HG02642 (cell line): ENCODE measurements around the gene HOXC6.
A peak's percentile ranks its signal among the peaks of the same experiment; 100 is the strongest.

ENCODE experiments used
- ATAC-seq: cut with Tn5 transposase; IDR thresholded peaks from one replicate; pipeline ENCODE4 v1.9.1; 2021; ENCODE audit warnings: mild to moderate bottlenecking; ENCODE audit not compliant: unreplicated experiment, poor library complexity

HOXC6 gene

GRCh38 chr12:54028314-54029201, at the start of gene HOXC6:
TSS of gene HOXC6 (plus strand) at chr12:54028440. CDS start at chr12:54028522, 82 bp downstream.
- ATAC-seq = no peak

- no peak for ATAC-seq
These were observed 49.5 kb upstream of the HOXC6 start for GRCh38 chr12:53978477-53979356.

GRCh38 chr12:53980104-53980801, 48.0 kb upstream of the HOXC6 start:
- ATAC-seq = no peak

- ATAC-seq = no peak
These were observed 47.3 kb upstream of the HOXC6 start for GRCh38 chr12:53980802-53981496.

GRCh38 chr12:53981634-53982565, 46.3 kb upstream of the HOXC6 start:
- ATAC-seq = no peak

GRCh38 chr12:53982648-53983567, 45.3 kb upstream of the HOXC6 start:
- ATAC-seq = no peak

GRCh38 chr12:53983568-53983949, 44.7 kb upstream of the HOXC6 start:
- ATAC-seq = no peak

GRCh38 chr12:53983950-53984572, 44.2 kb upstream of the HOXC6 start:
- ATAC-seq = no peak

- peak; percentile 69 for ATAC-seq
These were observed 43.1 kb upstream of the HOXC6 start, which contains the start of gene HOXC10 for GRCh38 chr12:53984901-53985691. TSS of gene HOXC10 (plus strand) at chr12:53985146. CDS start at chr12:53985260, 114 bp downstream.

- no peak for ATAC-seq
These were observed 42.6 kb upstream of the HOXC6 start for GRCh38 chr12:53985692-53985993.

- ATAC-seq = no peak
These were observed 42.1 kb upstream of the HOXC6 start for GRCh38 chr12:53985994-53986685.

GRCh38 chr12:53986686-53987483, 41.4 kb upstream of the HOXC6 start:
- ATAC-seq = no peak

- no peak for ATAC-seq
These were observed 40.4 kb upstream of the HOXC6 start for GRCh38 chr12:53987787-53988230.

GRCh38 chr12:53988541-53989226, 39.6 kb upstream of the HOXC6 start:
- ATAC-seq = no peak
